K562 (cell line): Measurements from ENCODE around the gene GPR153. TPM values are rescaled to one million over a fixed set of nuclear protein-coding genes. Genes with fewer than 3 reads are reported as not detected.
A peak's percentile ranks its signal among the peaks of the same experiment; 100 is the strongest.

ENCODE experiments used
- ATAC-seq: fragments of 200-7000 bp; cut with Tn5 transposase; 3 replicates; pipeline ENCODE4 v1.9.1; 2020; ENCODE audit warnings: moderate library complexity
- BruUV-seq: library from RNA; stranded (reverse); fragments of 400-500 nt; replicated peaks from 2 replicates; lab custom pipeline; 2021; lab: Mats Ljungman, UMichigan
- CTCF ChIA-PET: fragments of 300-600 bp; formaldehyde crosslinking; extraction: SDS; loops from one replicate; lab custom pipeline; 2021; ENCODE audit warnings: low intra/inter-chr PET ratio; lab: Yijun Ruan, JAX
- POLR2A ChIA-PET: fragments of 300-600, 350-650 bp; sonication (Branson Sonifier 250); formaldehyde crosslinking; extraction: SDS; loops from one replicate; lab custom pipeline; 2021; ENCODE audit warnings: antibody characterized with exemption, inconsistent platforms; lab: Yijun Ruan, JAX
- DNase-seq, 4 experiments: peaks; one replicate each; pipeline versions ENCODE4 v3.0.0 to v3.0.0-alpha.2; 2011 to 2018; ENCODE audit warnings: low spot score in 3 of 4, mixed read lengths in 3 of 4; ENCODE audit errors: extremely low read depth in 1 of 4
- FAIRE-seq: peaks from 2 replicates; lab custom pipeline; 2011; peaks lifted over from hg19 to GRCh38; lab: Jason Lieb, UNC
- H2AFZ ChIP-seq: 2 replicates; pipeline ENCODE4 v1.6.0; 2011; ENCODE audit warnings: low read depth, low read length, control low read depth, inconsistent platforms
- H3K27ac ChIP-seq: fragments of 200-600 bp; 3 replicates; pipeline ENCODE4 v1.8.0; 2011; ENCODE audit warnings: low read depth, mild to moderate bottlenecking, control low read depth, inconsistent platforms, low read length, moderate library complexity, mixed read lengths; ENCODE audit errors: extremely low read depth
- H3K27me3 ChIP-seq, 2 experiments: fragments of 300-600 bp in 1 of 2; 2 replicates in 1 of 2; 3 replicates in 1 of 2; pipeline versions ENCODE4 v1.6.0 to v1.8.0; 2011; ENCODE audit warnings: inconsistent platforms in 2 of 2, low read length in 2 of 2, mild to moderate bottlenecking in 1 of 2, mixed read lengths in 1 of 2, moderate library complexity in 1 of 2; ENCODE audit not compliant: control insufficient read depth in 2 of 2, insufficient read depth in 2 of 2
- H3K36me3 ChIP-seq: fragments of 300-600 bp; 3 replicates; pipeline ENCODE4 v1.8.0; 2011; ENCODE audit warnings: mild to moderate bottlenecking, low read length, inconsistent platforms; ENCODE audit not compliant: control insufficient read depth, insufficient read depth
- H3K4me1 ChIP-seq, 2 experiments: fragments of 200-600 bp in 1 of 2; replicated peaks in 1 of 2; 2 replicates in 1 of 2; 3 replicates in 1 of 2; pipeline versions ENCODE4 v1.5.1 to v1.8.0; 2011; ENCODE audit warnings: inconsistent platforms in 2 of 2, low read length in 2 of 2, mild to moderate bottlenecking in 1 of 2, mixed read lengths in 1 of 2, moderate library complexity in 1 of 2; ENCODE audit not compliant: control insufficient read depth in 2 of 2, insufficient read depth in 2 of 2
- H3K4me2 ChIP-seq: 2 replicates; pipeline ENCODE4 v1.6.1; 2011; ENCODE audit warnings: low read length, control low read depth, inconsistent platforms, mixed read lengths; ENCODE audit not compliant: insufficient read depth
- H3K4me3 ChIP-seq: fragments of 200-600 bp; sonication (generic), shearing (Covaris generic); 2 replicates; pipeline ENCODE4 v1.5.1; 2016; ENCODE audit warnings: control low read depth, inconsistent platforms
- H3K79me2 ChIP-seq: fragments of 200-600 bp; 3 replicates; pipeline ENCODE4 v1.8.0; 2011; ENCODE audit warnings: low read length, inconsistent platforms; ENCODE audit not compliant: control insufficient read depth, insufficient read depth
- H3K9ac ChIP-seq, 2 experiments: 2 replicates each; pipeline versions ENCODE4 v1.6.0 to v1.6.1; 2011; ENCODE audit warnings: low read depth in 2 of 2, low read length in 2 of 2, control low read depth in 1 of 2, inconsistent platforms in 1 of 2, mild to moderate bottlenecking in 1 of 2, mixed read lengths in 1 of 2; ENCODE audit not compliant: insufficient read depth in 1 of 2
- H3K9me1 ChIP-seq: one replicate; pipeline ENCODE4 v1.6.0; 2011; ENCODE audit warnings: inconsistent platforms, mild to moderate bottlenecking, low read length, moderate library complexity; ENCODE audit not compliant: control insufficient read depth, insufficient read depth
- H3K9me3 ChIP-seq: replicated peaks from 2 replicates; pipeline ENCODE4 v1.5.1; 2011; ENCODE audit warnings: low read depth, low read length, inconsistent platforms; ENCODE audit not compliant: control insufficient read depth, insufficient read depth
- H4K20me1 ChIP-seq: replicated peaks from 2 replicates; pipeline ENCODE4 v1.6.1; 2011; ENCODE audit warnings: low read length, inconsistent platforms, mixed read lengths; ENCODE audit not compliant: control insufficient read depth, insufficient read depth
- E2F6 ChIP-seq, 2 experiments: IDR thresholded peaks; 2 replicates each; pipeline ENCODE4 v1.6.1; 2011; ENCODE audit warnings: borderline replicate concordance in 1 of 2, control low read depth in 1 of 2, low read depth in 1 of 2, low read length in 1 of 2, mild to moderate bottlenecking in 1 of 2, mixed read lengths in 1 of 2, moderate library complexity in 1 of 2; ENCODE audit not compliant: insufficient read depth in 1 of 2, insufficient read length in 1 of 2, poor library complexity in 1 of 2, severe bottlenecking in 1 of 2; ENCODE audit errors: extremely low read depth in 1 of 2
- HDAC2 ChIP-seq: fragments of 450-650 bp; IDR thresholded peaks from 2 replicates; pipeline ENCODE4 v1.6.1; 2016; ENCODE audit warnings: mild to moderate bottlenecking
- WGBS: fragments of 100-300 bp; shearing (Covaris generic); methylation state at CpG from one replicate; pipeline ENCODE4 v1.1.6; 2016; ENCODE audit warnings: low coverage, mixed read lengths; ENCODE audit not compliant: insufficient coverage; ENCODE audit errors: missing lambda C conversion rate; 5-methylcytosine and 5-hydroxymethylcytosine counted together
- in situ Hi-C: fragments of 300-500 bp; cut with MboI; formaldehyde crosslinking; loops from 4 replicates; pipeline ENCODE4 v1.15.0; 2018; ENCODE audit warnings: inconsistent platforms, mixed read lengths
- intact Hi-C: fragments of 100-400 bp; cut with micrococcal nuclease; formaldehyde crosslinking; loops from 2 replicates; pipeline ENCODE4 v1.14.2; 2022
- polyA plus RNA-seq, 8 experiments: library from polyadenylated mRNA; depleted of rRNA in 4 of 8; stranded (reverse) in 5 of 8; unstranded in 3 of 8; fragments of >200 nt; fragmentation: Nextera tagmentation in 2 of 8; fragmentation: Illumina TruSeq in 1 of 8; extraction: Ambion mirVana in 2 of 8; extraction: Trizol in 1 of 8; gene quantifications; 2 replicates each; pipeline versions ENCODE4 v1.2.1 to v1.2.3, GENCODE V29; 2011 to 2014; ENCODE audit warnings: inconsistent platforms in 1 of 8, missing spikeins in 1 of 8
- total RNA-seq, 7 experiments: library from RNA; depleted of rRNA in 6 of 7; stranded (reverse); fragments of >200 nt in 6 of 7; fragmentation: Illumina TruSeq in 2 of 7; extraction: Trizol in 2 of 7; gene quantifications; 2 replicates each; pipeline versions ENCODE4 v1.2.1 to v1.2.3, GENCODE V29; 2011 to 2021; ENCODE audit warnings: low replicate concordance in 1 of 7

Gene GPR153
- total and polyA plus RNA-seq, 9 of the 15 experiments (the other 6 are each of a cell fraction or from before 2014, with no cell fraction given) = 0.01 to 1.5 (median 0.51) TPM

- Histone ChIP-seq H3K9ac (no peak overlapping the region), H3K9me3 (no peaks in the 10 kb centered on the region), H3K36me3 (no peaks in the 10 kb centered on the region), H3K9me1 (no peaks in the 10 kb centered on the region), H4K20me1 (peaks cover 17% of the 10 kb centered on the region), H3K79me2 (no peaks in the 10 kb centered on the region), H3K27me3 (peaks cover 35 to 47% of the 10 kb centered on the region in 2 experiments), H3K4me1 (peaks cover 5 to 49% of the 10 kb centered on the region in 2 experiments; a peak in 3 of 5 replicates), H2AFZ (no peak overlapping the region), H3K4me3 (no peak overlapping the region), H3K27ac (no peak overlapping the region), H3K4me2 (no peak overlapping the region)
- in situ Hi-C loops (no loop called here), intact Hi-C loops (no loop called here)
- ChIA-PET CTCF (no interaction called here), POLR2A (interaction anchor here (0.5 to 1.0 kb wide), 4 partner anchors 42 to 206 kb away, joined by 3 to 4 read pairs (median 3); partner anchors contain the start of gene RPL22)
- BruUV-seq = no TSS peak
- peak in 1 of 2 experiments; percentile 62 for TF ChIP-seq E2F6 (IDR thresholded peaks at IDR 0.05; ENCODE audit: borderline replicate concordance in 1 of 2, extremely low read depth in 1 of 2, insufficient read depth in 1 of 2, insufficient read length in 1 of 2, low read depth in 1 of 2, low read length in 1 of 2, poor library complexity in 1 of 2, severe bottlenecking in 1 of 2)
- TF ChIP-seq HDAC2 = no peak
- no peak for FAIRE-seq
- WGBS = 3% methylated on average over 57 of the region's 99 CpGs
- DNase-seq = peak in 1 of 4 experiments; percentile 38
- ATAC-seq = no peak
Measured at GRCh38 chr1:6241887-6242740, 18.8 kb downstream of the GPR153 start.
